ENCODE data around the gene MET.

GRCh38 chr7:116630932-116631671 lies 40.9 kb upstream of the MET start:
- no peak for TF ChIP-seq POLR2A (IDR thresholded peaks at IDR 0.05; ENCODE audit: low read length)
- TF ChIP-seq GATA1 (IDR thresholded peaks at IDR 0.05; ENCODE audit: low read depth, low read length), result no peak

All from erythroblast (primary cell).